ENCODE results near the gene BMPR1A.
A peak's percentile ranks its signal among the peaks of the same experiment; 100 is the strongest.

BMPR1A gene

DNA sequence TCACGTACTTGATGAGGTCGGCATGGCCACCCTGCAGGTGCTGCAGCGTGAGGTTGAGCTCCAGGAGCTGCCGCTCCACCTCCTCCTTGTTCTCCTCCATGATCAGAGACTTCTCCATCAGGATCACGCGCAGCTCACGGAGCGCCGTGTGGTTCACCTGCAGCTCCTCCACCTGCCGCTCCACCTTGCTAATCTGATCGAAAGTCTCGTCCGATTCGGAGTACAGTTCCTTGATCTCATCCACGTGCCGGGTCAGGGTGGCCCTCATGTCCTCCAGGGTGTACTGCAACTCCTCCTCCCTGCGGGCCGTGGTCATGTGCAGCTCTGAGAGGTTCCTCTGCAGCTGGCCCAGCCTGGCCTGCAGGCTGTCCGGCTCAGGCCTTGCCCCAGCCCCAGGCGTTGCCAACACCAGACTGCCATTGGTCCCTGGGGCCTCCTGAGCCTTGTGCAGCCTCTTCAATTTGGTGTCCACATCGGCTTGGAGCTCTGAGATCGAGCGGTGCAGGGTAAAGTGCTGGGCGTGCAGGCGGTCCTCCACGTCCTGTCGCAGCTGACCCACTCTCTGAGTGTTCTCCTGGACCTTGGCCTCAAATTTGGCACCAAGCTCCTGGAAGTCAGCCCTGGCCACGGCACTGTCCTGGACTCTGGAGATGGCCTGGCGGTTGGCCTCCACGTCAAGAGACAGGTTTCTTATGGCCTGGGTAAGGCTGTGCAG lies 187.1 kb downstream of the BMPR1A start:
- Histone ChIP-seq H3K9me3 (ENCODE audit: insufficient read depth, low read depth, low read length) (peaks cover 6% of the 10 kb centered on the region), H3K36me3 (ENCODE audit: control insufficient read depth in 1 of 2, insufficient read depth in 2 of 2, low read length in 2 of 2) (no peaks in the 10 kb centered on the region), H2BK12ac (ENCODE audit: low read length) (no peak overlapping the region), H2BK120ac (ENCODE audit: insufficient read depth, low read length, poor library complexity) (no peak overlapping the region), H2AK5ac (ENCODE audit: low read length) (no peak overlapping the region), H3K4me1 (ENCODE audit: control insufficient read depth in 1 of 2, insufficient read depth in 2 of 2, low read length in 2 of 2) (peaks cover 0 to 3% of the 10 kb centered on the region in 2 experiments), H3K9ac (ENCODE audit: low read length) (no peak overlapping the region), H3K14ac (ENCODE audit: low read length) (no peak overlapping the region), H3K18ac (ENCODE audit: low read length) (no peak overlapping the region), H3K4ac (ENCODE audit: low read depth, low read length) (no peak overlapping the region), H4K8ac (ENCODE audit: low read depth, low read length) (no peak overlapping the region), H3K23ac (ENCODE audit: low read length) (no peak overlapping the region), H3K79me1 (ENCODE audit: low read length) (peaks cover 2% of the 10 kb centered on the region), H3K4me3 (ENCODE audit: low read depth, low read length) (no peak overlapping the region), H3K79me2 (ENCODE audit: control insufficient read depth, insufficient read depth, low read length, poor library complexity) (no peaks in the 10 kb centered on the region), H4K91ac (ENCODE audit: low read depth, low read length) (no peak overlapping the region), H2AFZ (ENCODE audit: insufficient read depth, low read length, poor library complexity) (no peak overlapping the region), H2BK5ac (ENCODE audit: low read depth, low read length, poor library complexity) (no peak overlapping the region), H3K4me2 (ENCODE audit: low read length) (no peak overlapping the region), H3K27ac (ENCODE audit: low read depth, low read length) (no peak overlapping the region), H4K12ac (ENCODE audit: low read depth, low read length) (no peak overlapping the region), H3K27me3 (ENCODE audit: insufficient read depth, low read length) (no peaks in the 10 kb centered on the region)
- peak; percentile 28 to 60 for DNase-seq
- WGBS (ENCODE audit: extremely low coverage, insufficient coverage, insufficient read length): no CpG with 5 or more reads among the region's 30 CpGs

DNA sequence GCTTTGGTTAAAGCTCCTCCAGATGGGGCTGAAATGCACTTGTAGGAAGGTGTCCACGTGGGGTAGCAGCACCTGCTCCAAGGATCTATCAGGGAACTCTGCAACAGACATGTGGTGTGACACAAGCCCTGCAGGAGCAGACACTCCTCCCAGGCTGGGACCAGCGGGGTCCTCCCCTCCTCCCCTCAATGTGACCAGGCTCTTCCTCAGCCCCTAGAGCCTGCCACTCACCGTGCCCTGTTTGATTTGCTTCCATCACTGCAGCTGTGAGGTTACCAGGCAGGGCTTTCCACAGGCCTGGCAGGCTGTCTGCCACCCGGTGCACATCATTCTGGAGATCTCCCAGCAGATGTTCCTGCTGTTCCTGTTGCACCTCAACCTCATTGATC lies 187.6 kb downstream of the BMPR1A start:
- Histone ChIP-seq H3K4ac (ENCODE audit: low read depth, low read length) (no peak overlapping the region), H3K27ac (ENCODE audit: low read depth, low read length) (no peak overlapping the region), H2AFZ (ENCODE audit: insufficient read depth, low read length, poor library complexity) (no peak overlapping the region), H3K4me2 (ENCODE audit: low read length) (no peak overlapping the region), H3K79me1 (ENCODE audit: low read length) (peaks cover 2% of the 10 kb centered on the region), H3K18ac (ENCODE audit: low read length) (no peak overlapping the region), H3K27me3 (ENCODE audit: insufficient read depth, low read length) (no peaks in the 10 kb centered on the region), H2BK5ac (ENCODE audit: low read depth, low read length, poor library complexity) (no peak overlapping the region), H3K4me1 (ENCODE audit: control insufficient read depth in 1 of 2, insufficient read depth in 2 of 2, low read length in 2 of 2) (peaks cover 0 to 3% of the 10 kb centered on the region in 2 experiments), H3K14ac (ENCODE audit: low read length) (no peak overlapping the region), H2AK5ac (ENCODE audit: low read length) (no peak overlapping the region), H3K79me2 (ENCODE audit: control insufficient read depth, insufficient read depth, low read length, poor library complexity) (no peaks in the 10 kb centered on the region), H3K9ac (ENCODE audit: low read length) (no peak overlapping the region), H4K12ac (ENCODE audit: low read depth, low read length) (no peak overlapping the region), H4K8ac (ENCODE audit: low read depth, low read length) (no peak overlapping the region), H3K4me3 (ENCODE audit: low read depth, low read length) (no peak overlapping the region), H2BK120ac (ENCODE audit: insufficient read depth, low read length, poor library complexity) (no peak overlapping the region), H2BK12ac (ENCODE audit: low read length) (no peak overlapping the region), H4K91ac (ENCODE audit: low read depth, low read length) (no peak overlapping the region), H3K9me3 (ENCODE audit: insufficient read depth, low read depth, low read length) (peaks cover 6% of the 10 kb centered on the region), H3K36me3 (ENCODE audit: control insufficient read depth in 1 of 2, insufficient read depth in 2 of 2, low read length in 2 of 2) (no peaks in the 10 kb centered on the region), H3K23ac (ENCODE audit: low read length) (no peak overlapping the region)
- WGBS (ENCODE audit: extremely low coverage, insufficient coverage, insufficient read length): no CpG with 5 or more reads among the region's 4 CpGs
- no peak for DNase-seq

- Histone ChIP-seq H3K79me1 (ENCODE audit: low read length) (peaks cover 2% of the 10 kb centered on the region), H3K23ac (ENCODE audit: low read length) (no peak overlapping the region), H3K27ac (ENCODE audit: low read depth, low read length) (no peak overlapping the region), H3K18ac (ENCODE audit: low read length) (no peak overlapping the region), H3K27me3 (ENCODE audit: insufficient read depth, low read length) (no peaks in the 10 kb centered on the region), H3K4me3 (ENCODE audit: low read depth, low read length) (no peak overlapping the region), H3K4me1 (ENCODE audit: control insufficient read depth in 1 of 2, insufficient read depth in 2 of 2, low read length in 2 of 2) (peaks cover 0 to 3% of the 10 kb centered on the region in 2 experiments), H2BK120ac (ENCODE audit: insufficient read depth, low read length, poor library complexity) (no peak overlapping the region), H3K79me2 (ENCODE audit: control insufficient read depth, insufficient read depth, low read length, poor library complexity) (no peaks in the 10 kb centered on the region), H4K8ac (ENCODE audit: low read depth, low read length) (no peak overlapping the region), H3K9ac (ENCODE audit: low read length) (no peak overlapping the region), H2AK5ac (ENCODE audit: low read length) (no peak overlapping the region), H3K4me2 (ENCODE audit: low read length) (no peak overlapping the region), H3K9me3 (ENCODE audit: insufficient read depth, low read depth, low read length) (peaks cover 6% of the 10 kb centered on the region), H4K91ac (ENCODE audit: low read depth, low read length) (no peak overlapping the region), H2BK12ac (ENCODE audit: low read length) (no peak overlapping the region), H3K36me3 (ENCODE audit: control insufficient read depth in 1 of 2, insufficient read depth in 2 of 2, low read length in 2 of 2) (no peaks in the 10 kb centered on the region), H4K12ac (ENCODE audit: low read depth, low read length) (no peak overlapping the region), H2AFZ (ENCODE audit: insufficient read depth, low read length, poor library complexity) (no peak overlapping the region), H2BK5ac (ENCODE audit: low read depth, low read length, poor library complexity) (no peak overlapping the region), H3K14ac (ENCODE audit: low read length) (no peak overlapping the region), H3K4ac (ENCODE audit: low read depth, low read length) (no peak overlapping the region)
- peak in 1 of 2 donors; percentile 15 for DNase-seq
These were observed 188.1 kb downstream of the BMPR1A start for GRCh38 chr10:86944471-86944870.

GRCh38 chr10:86944907-86945306 lies 188.5 kb downstream of the BMPR1A start:
- Histone ChIP-seq H3K4me3 (ENCODE audit: low read depth, low read length) (no peak overlapping the region), H3K27me3 (ENCODE audit: insufficient read depth, low read length) (no peaks in the 10 kb centered on the region), H4K91ac (ENCODE audit: low read depth, low read length) (no peak overlapping the region), H3K27ac (ENCODE audit: low read depth, low read length) (no peak overlapping the region), H4K12ac (ENCODE audit: low read depth, low read length) (no peak overlapping the region), H3K18ac (ENCODE audit: low read length) (no peak overlapping the region), H3K9me3 (ENCODE audit: insufficient read depth, low read depth, low read length) (peaks cover 6% of the 10 kb centered on the region), H3K4ac (ENCODE audit: low read depth, low read length) (no peak overlapping the region), H3K36me3 (ENCODE audit: control insufficient read depth in 1 of 2, insufficient read depth in 2 of 2, low read length in 2 of 2) (no peaks in the 10 kb centered on the region), H2BK12ac (ENCODE audit: low read length) (no peak overlapping the region), H2AFZ (ENCODE audit: insufficient read depth, low read length, poor library complexity) (no peak overlapping the region), H3K79me2 (ENCODE audit: control insufficient read depth, insufficient read depth, low read length, poor library complexity) (no peaks in the 10 kb centered on the region), H3K79me1 (ENCODE audit: low read length) (no peaks in the 10 kb centered on the region), H2AK5ac (ENCODE audit: low read length) (no peak overlapping the region), H2BK5ac (ENCODE audit: low read depth, low read length, poor library complexity) (no peak overlapping the region), H3K4me1 (ENCODE audit: control insufficient read depth in 1 of 2, insufficient read depth in 2 of 2, low read length in 2 of 2) (peaks cover 0 to 3% of the 10 kb centered on the region in 2 experiments), H3K23ac (ENCODE audit: low read length) (no peak overlapping the region), H3K4me2 (ENCODE audit: low read length) (no peak overlapping the region), H3K9ac (ENCODE audit: low read length) (no peak overlapping the region), H4K8ac (ENCODE audit: low read depth, low read length) (no peak overlapping the region), H2BK120ac (ENCODE audit: insufficient read depth, low read length, poor library complexity) (no peak overlapping the region), H3K14ac (ENCODE audit: low read length) (no peak overlapping the region)
- no CpG with 5 or more reads among the region's 3 CpGs for WGBS (ENCODE audit: extremely low coverage, insufficient coverage, insufficient read length)
- DNase-seq: no peak

Data from trophoblast cell (in vitro differentiated cells and primary cell).